ENCODE data around the gene PRRX1.

DNA sequence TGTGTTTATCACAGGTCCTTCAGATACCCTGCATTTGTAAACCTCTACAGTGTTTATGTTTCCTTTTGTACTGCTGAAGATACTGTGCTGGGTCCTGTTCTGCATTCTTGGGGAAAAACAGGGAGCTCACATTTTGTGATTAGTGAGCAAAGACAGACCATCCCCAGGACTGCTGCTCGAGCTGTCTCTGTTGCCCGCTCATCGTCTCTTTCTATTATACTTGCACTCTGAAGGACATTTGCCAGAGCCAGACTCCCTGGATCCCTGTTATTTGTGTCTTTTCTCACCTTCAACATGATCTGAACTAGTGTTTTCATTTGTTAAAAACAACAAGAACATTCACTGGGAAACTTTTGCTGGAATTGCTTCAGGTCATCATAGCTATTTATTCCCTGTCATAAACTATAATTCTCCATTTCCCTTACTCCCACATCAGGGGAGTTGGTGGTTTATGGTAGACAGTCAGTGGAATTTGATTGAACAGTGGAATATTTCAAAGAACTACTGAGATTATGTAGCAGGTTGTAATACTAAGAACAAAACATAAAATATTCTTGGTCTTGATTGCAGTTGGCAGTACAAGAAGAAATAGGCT lies 53.0 kb downstream of the PRRX1 start:
- TF ChIP-seq, protein P1, sequence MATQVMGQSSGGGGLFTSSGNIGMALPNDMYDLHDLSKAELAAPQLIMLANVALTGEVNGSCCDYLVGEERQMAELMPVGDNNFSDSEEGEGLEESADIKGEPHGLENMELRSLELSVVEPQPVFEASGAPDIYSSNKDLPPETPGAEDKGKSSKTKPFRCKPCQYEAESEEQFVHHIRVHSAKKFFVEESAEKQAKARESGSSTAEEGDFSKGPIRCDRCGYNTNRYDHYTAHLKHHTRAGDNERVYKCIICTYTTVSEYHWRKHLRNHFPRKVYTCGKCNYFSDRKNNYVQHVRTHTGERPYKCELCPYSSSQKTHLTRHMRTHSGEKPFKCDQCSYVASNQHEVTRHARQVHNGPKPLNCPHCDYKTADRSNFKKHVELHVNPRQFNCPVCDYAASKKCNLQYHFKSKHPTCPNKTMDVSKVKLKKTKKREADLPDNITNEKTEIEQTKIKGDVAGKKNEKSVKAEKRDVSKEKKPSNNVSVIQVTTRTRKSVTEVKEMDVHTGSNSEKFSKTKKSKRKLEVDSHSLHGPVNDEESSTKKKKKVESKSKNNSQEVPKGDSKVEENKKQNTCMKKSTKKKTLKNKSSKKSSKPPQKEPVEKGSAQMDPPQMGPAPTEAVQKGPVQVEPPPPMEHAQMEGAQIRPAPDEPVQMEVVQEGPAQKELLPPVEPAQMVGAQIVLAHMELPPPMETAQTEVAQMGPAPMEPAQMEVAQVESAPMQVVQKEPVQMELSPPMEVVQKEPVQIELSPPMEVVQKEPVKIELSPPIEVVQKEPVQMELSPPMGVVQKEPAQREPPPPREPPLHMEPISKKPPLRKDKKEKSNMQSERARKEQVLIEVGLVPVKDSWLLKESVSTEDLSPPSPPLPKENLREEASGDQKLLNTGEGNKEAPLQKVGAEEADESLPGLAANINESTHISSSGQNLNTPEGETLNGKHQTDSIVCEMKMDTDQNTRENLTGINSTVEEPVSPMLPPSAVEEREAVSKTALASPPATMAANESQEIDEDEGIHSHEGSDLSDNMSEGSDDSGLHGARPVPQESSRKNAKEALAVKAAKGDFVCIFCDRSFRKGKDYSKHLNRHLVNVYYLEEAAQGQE (IDR thresholded peaks at IDR 0.05; ENCODE audit: low read depth): no peak
- TF ChIP-seq EP300 (IDR thresholded peaks at IDR 0.05; ENCODE audit: borderline replicate concordance) (no peak), ZBTB7A (IDR thresholded peaks at IDR 0.05; ENCODE audit: low read depth) (no peak), RAD21 (IDR thresholded peaks at IDR 0.05; ENCODE audit: low read depth) (no peak), EGR1 (IDR thresholded peaks at IDR 0.05) (no peak), TAF1 (IDR thresholded peaks at IDR 0.05; ENCODE audit: low read depth) (no peak), NFIC (IDR thresholded peaks at IDR 0.05) (no peak), TEAD4 (IDR thresholded peaks at IDR 0.05) (no peak), FOXM1 (IDR thresholded peaks at IDR 0.05; ENCODE audit: borderline replicate concordance, low read depth) (no peak), YY1 (IDR thresholded peaks at IDR 0.05; ENCODE audit: low read depth) (no peak), TCF12 (IDR thresholded peaks at IDR 0.05; ENCODE audit: low read depth) (no peak)
- TF ChIP-seq, protein P2, sequence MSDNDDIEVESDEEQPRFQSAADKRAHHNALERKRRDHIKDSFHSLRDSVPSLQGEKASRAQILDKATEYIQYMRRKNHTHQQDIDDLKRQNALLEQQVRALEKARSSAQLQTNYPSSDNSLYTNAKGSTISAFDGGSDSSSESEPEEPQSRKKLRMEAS (IDR thresholded peaks at IDR 0.05): no peak
